HEK293 (cell line): ENCODE results near the gene BAD.

Source experiments
- BCL11B ChIP-seq: fragments of 450-650 bp; formaldehyde crosslinking; IDR thresholded peaks from 2 replicates; pipeline ENCODE4 v1.5.1; 2016; ENCODE audit warnings: low read depth, missing biosample characterization, missing genetic modification characterization
- GLI2 ChIP-seq: fragments of 450-650 bp; formaldehyde crosslinking; IDR thresholded peaks from 2 replicates; pipeline ENCODE4; 2017; ENCODE audit warnings: missing biosample characterization, missing genetic modification characterization, low read depth, borderline replicate concordance
- INSM2 ChIP-seq: fragments of 450-650 bp; formaldehyde crosslinking; IDR thresholded peaks from 2 replicates; pipeline ENCODE4 v1.5.1; 2016; ENCODE audit warnings: missing biosample characterization, missing genetic modification characterization
- KLF8 ChIP-seq: fragments of 450-650 bp; formaldehyde crosslinking; IDR thresholded peaks from 2 replicates; pipeline ENCODE4 v1.5.1; 2016; ENCODE audit warnings: missing biosample characterization, missing genetic modification characterization
- PATZ1 ChIP-seq: fragments of 450-650 bp; formaldehyde crosslinking; IDR thresholded peaks from 2 replicates; pipeline ENCODE4 v1.5.1; 2016; ENCODE audit warnings: missing biosample characterization, missing genetic modification characterization
- PBX3 ChIP-seq: sonication (generic); formaldehyde crosslinking; IDR thresholded peaks from 2 replicates; pipeline ENCODE4 v1.8.1; 2022; ENCODE audit warnings: mild to moderate bottlenecking, moderate library complexity, missing genetic modification reagents
- SCRT1 ChIP-seq: fragments of 450-650 bp; formaldehyde crosslinking; IDR thresholded peaks from 2 replicates; pipeline ENCODE4 v1.5.1; 2016; ENCODE audit warnings: missing biosample characterization, missing genetic modification characterization, borderline replicate concordance
- ZNF138 ChIP-seq: fragments of 450-650 bp; formaldehyde crosslinking; IDR thresholded peaks from 2 replicates; pipeline ENCODE4 v1.5.1; 2016; ENCODE audit warnings: missing biosample characterization, missing genetic modification characterization, borderline replicate concordance
- ZNF148 ChIP-seq: fragments of 450-650 bp; formaldehyde crosslinking; IDR thresholded peaks from 2 replicates; pipeline ENCODE4 v1.5.0; 2017; ENCODE audit warnings: missing biosample characterization, missing genetic modification characterization, borderline replicate concordance
- ZNF18 ChIP-seq: fragments of 450-650 bp; formaldehyde crosslinking; IDR thresholded peaks from 2 replicates; pipeline ENCODE4 v1.5.1; 2016; ENCODE audit warnings: missing biosample characterization, missing genetic modification characterization
- ZNF202 ChIP-seq: fragments of 450-650 bp; formaldehyde crosslinking; IDR thresholded peaks from 2 replicates; pipeline ENCODE4 v1.5.1; 2016; ENCODE audit warnings: missing biosample characterization, missing genetic modification characterization, borderline replicate concordance
- ZNF239 ChIP-seq: fragments of 450-650 bp; formaldehyde crosslinking; IDR thresholded peaks from 2 replicates; pipeline ENCODE4 v1.5.1; 2016; ENCODE audit warnings: missing biosample characterization, missing genetic modification characterization
- ZNF26 ChIP-seq: fragments of 450-650 bp; formaldehyde crosslinking; IDR thresholded peaks from 2 replicates; pipeline ENCODE4 v1.5.1; 2016; ENCODE audit warnings: missing biosample characterization, missing genetic modification characterization
- ZNF398 ChIP-seq: fragments of 450-650 bp; formaldehyde crosslinking; IDR thresholded peaks from 2 replicates; pipeline ENCODE4 v1.5.1; 2017; ENCODE audit warnings: missing biosample characterization, missing genetic modification characterization
- ZNF423 ChIP-seq: fragments of 450-650 bp; formaldehyde crosslinking; IDR thresholded peaks from 2 replicates; pipeline ENCODE4 v1.5.1; 2016; ENCODE audit warnings: missing biosample characterization, missing genetic modification characterization
- ZNF555 ChIP-seq: fragments of 450-650 bp; formaldehyde crosslinking; conservative IDR thresholded peaks from 2 replicates; pipeline ENCODE4 v1.5.1; 2017; ENCODE audit warnings: missing biosample characterization, mild to moderate bottlenecking, missing genetic modification characterization, inconsistent platforms
- ZNF580 ChIP-seq: fragments of 450-650 bp; formaldehyde crosslinking; IDR thresholded peaks from 2 replicates; pipeline ENCODE4 v1.5.1; 2016; ENCODE audit warnings: missing biosample characterization, missing genetic modification characterization
- ZNF621 ChIP-seq: fragments of 450-650 bp; formaldehyde crosslinking; IDR thresholded peaks from 2 replicates; pipeline ENCODE4 v1.5.1; 2017; ENCODE audit warnings: missing biosample characterization, missing genetic modification characterization
- ZNF654 ChIP-seq: fragments of 450-650 bp; formaldehyde crosslinking; IDR thresholded peaks from 2 replicates; pipeline ENCODE4 v1.5.1; 2016; ENCODE audit warnings: low read depth, missing biosample characterization, missing genetic modification characterization
- ZNF664 ChIP-seq: fragments of 450-650 bp; formaldehyde crosslinking; IDR thresholded peaks from 2 replicates; pipeline ENCODE4 v1.5.1; 2016; ENCODE audit warnings: missing biosample characterization, missing genetic modification characterization
- ZNF777 ChIP-seq: fragments of 450-650 bp; formaldehyde crosslinking; IDR thresholded peaks from 2 replicates; pipeline ENCODE4 v1.5.1; 2017; ENCODE audit warnings: missing biosample characterization, missing genetic modification characterization, borderline replicate concordance
- ZNF791 ChIP-seq: fragments of 450-650 bp; formaldehyde crosslinking; IDR thresholded peaks from 2 replicates; pipeline ENCODE4 v1.5.1; 2016; ENCODE audit warnings: missing biosample characterization, missing genetic modification characterization
- ZNF843 ChIP-seq: fragments of 450-650 bp; formaldehyde crosslinking; IDR thresholded peaks from 2 replicates; pipeline ENCODE4 v1.5.1; 2016; ENCODE audit warnings: missing biosample characterization, missing genetic modification characterization
- ZXDB ChIP-seq: fragments of 450-650 bp; formaldehyde crosslinking; IDR thresholded peaks from 2 replicates; pipeline ENCODE4 v1.5.1; 2016; ENCODE audit warnings: missing biosample characterization, missing genetic modification characterization

The BAD gene

GRCh38 chr11:64252003-64252872 is 32.2 kb downstream of the BAD start (continued):
- TF ChIP-seq ZNF26 (tag by site-specific recombination) (no peak), ZNF664 (tag by site-specific recombination) (no peak), ZNF202 (tag by site-specific recombination) (no peak), ZNF148 (tag by site-specific recombination) (no peak), ZNF654 (tag by site-specific recombination) (no peak), ZNF580 (tag by site-specific recombination) (no peak), INSM2 (no peak), ZNF621 (no peak), ZNF423 (tag by site-specific recombination) (peak; percentile 84), PATZ1 (tag by site-specific recombination) (peak; percentile 67), KLF8 (peak; percentile 47; the same call in 1 of the 2 replicates), ZNF239 (tag by site-specific recombination) (no peak), ZNF138 (tag by site-specific recombination) (no peak), BCL11B (tag by site-specific recombination) (no peak), PBX3 (no peak), ZXDB (tag by site-specific recombination) (no peak), SCRT1 (no peak), ZNF843 (no peak), GLI2 (tag by site-specific recombination) (no peak), ZNF18 (tag by site-specific recombination) (no peak), ZNF398 (tag by site-specific recombination) (no peak), ZNF777 (no peak), ZNF791 (no peak), ZNF555 (tag by site-specific recombination) (no peak)
